Activated effector memory CD4-positive, alpha-beta T cell treated with Interleukin-2 at 50 U/mL for 16 hours (primary cell): ENCODE measurements around the gene CLTA.

ENCODE experiments used
- DNase-seq: peaks from one replicate; pipeline ENCODE4 v3.0.0-alpha.2; 2020

Gene CLTA, protein sequence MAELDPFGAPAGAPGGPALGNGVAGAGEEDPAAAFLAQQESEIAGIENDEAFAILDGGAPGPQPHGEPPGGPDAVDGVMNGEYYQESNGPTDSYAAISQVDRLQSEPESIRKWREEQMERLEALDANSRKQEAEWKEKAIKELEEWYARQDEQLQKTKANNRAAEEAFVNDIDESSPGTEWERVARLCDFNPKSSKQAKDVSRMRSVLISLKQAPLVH

DNA sequence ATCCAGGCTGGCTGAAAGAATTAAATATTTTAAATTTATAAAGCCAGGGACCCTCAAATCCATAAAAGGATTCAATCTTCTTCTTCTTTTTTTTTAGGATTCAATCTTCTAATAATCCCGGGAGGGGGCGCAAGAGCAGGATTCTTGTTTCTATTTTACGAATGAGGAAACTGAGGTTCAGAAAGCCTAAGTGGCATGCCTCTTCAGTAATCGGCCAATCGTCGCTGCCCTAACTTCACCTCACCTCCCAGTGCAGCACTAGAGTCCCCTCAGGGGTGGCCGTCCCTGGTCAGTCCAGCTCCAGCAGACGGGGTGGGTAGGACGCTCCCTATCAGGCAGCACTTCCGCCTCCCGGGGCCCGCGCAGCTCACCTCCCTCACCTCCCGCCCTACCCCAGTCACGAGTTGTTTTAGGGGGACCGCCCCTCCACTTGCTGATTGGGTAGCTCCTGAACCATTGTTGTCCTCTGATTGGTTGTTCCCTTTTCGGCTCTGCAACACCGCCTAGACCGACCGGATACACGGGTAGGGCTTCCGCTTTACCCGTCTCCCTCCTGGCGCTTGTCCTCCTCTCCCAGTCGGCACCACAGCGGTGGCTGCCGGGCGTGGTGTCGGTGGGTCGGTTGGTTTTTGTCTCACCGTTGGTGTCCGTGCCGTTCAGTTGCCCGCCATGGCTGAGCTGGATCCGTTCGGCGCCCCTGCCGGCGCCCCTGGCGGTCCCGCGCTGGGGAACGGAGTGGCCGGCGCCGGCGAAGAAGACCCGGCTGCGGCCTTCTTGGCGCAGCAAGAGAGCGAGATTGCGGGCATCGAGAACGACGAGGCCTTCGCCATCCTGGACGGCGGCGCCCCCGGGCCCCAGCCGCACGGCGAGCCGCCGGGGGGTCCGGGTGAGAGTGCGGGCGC is at the start of gene CLTA:
Gene CLTA, plus strand, starts transcription at position 534 of the 902 bp plus-strand sequence. Its CDS starts 136 bp downstream, at position 670.
- peak; percentile 93 for DNase-seq

DNA sequence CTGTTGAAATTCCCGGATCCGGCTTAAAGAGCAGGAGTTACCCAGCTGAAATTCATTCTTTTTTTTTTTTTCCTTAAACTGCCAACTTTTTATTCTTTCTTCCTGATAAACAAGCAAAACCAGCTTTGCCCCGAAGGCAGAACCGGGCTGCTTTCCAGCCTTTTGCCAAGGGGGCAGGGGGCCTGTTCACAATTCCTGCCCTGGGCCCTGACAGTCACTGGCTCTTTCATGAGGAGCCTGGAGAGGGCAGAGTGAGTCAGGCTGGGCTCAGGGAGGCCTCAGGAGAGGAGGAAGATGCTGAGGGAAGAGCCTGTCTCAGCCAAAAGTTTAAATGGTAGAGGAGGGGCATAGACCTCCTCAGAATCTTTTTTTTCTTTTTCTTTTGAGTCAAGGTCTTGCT is 49.4 kb upstream of the CLTA start:
- no peak for DNase-seq

DNA sequence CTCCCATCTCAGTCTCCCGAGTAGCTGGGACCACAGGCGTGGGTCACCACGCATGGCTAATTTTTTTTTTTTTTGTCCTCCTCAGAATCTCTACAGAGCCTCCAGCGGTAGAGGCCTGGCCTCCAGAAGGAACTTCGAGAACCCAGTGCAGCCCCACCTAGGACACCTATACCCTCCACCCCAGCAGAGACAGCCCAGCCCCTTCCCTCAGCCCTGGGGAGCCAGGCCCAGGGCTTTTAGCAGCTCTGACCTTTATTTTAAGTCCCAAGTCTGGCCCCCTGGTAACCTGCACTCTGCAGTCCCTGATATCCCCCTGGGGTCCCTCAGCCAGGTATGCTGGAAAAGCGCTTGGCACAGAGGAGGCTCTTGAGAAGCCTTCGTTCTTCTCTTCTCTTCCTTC is 49.0 kb upstream of the CLTA start:
- DNase-seq: no peak

DNA sequence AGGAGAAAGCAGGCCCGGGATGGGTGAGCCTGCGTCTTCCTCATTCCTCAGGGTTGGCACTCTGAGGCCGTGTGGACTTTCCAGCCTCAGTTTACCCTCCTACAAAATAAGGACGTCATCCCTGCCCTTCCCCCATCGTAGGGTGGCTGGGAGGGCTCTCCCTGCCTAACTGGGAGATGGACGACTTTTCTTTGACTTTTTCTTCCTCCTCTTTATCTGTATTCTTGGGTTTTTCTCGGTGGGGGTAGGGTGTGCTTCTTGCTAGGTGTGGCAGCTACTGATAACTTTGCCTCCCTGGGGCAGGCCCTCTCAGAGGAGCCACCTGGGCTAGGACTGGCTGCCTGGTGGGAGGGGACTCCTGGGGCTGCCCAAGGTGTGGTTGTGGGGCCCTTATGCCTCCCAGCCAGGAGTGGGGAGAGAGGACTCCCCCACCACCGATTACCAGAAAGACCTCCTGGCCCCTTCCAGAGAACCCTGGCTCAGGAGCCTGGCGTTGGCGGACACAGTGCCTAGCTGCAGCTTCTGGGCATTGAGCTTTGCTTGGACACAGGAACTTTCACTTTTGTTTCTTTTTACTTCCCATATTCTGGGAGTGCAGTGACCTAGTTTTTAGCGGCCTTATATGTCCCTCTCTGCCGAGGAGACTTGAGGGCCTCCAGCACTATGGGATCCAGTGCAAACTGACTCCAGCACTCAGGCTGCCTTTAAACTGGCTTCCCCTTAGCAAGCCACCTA is 48.0 kb upstream of the CLTA start:
- DNase-seq: no peak

DNA sequence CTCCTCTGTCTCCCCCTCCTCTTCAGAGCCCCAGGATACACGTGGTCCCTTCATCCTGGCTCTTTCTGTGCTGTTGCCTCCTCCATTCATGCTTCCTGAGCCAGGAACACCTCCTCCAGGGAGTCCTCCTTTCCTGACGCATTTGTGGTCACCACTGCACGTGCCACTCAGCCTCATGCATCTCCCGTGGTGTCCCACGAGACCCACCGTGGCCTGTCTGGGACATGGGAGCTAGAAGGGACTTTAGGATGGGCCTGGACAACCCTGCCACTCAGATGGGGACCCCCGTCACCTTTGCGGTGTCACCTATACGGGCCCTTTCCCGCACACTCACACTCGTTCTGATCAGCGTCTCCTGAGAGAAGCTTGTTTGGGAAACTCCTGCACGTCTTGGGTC is 47.5 kb upstream of the CLTA start:
- no peak for DNase-seq

DNA sequence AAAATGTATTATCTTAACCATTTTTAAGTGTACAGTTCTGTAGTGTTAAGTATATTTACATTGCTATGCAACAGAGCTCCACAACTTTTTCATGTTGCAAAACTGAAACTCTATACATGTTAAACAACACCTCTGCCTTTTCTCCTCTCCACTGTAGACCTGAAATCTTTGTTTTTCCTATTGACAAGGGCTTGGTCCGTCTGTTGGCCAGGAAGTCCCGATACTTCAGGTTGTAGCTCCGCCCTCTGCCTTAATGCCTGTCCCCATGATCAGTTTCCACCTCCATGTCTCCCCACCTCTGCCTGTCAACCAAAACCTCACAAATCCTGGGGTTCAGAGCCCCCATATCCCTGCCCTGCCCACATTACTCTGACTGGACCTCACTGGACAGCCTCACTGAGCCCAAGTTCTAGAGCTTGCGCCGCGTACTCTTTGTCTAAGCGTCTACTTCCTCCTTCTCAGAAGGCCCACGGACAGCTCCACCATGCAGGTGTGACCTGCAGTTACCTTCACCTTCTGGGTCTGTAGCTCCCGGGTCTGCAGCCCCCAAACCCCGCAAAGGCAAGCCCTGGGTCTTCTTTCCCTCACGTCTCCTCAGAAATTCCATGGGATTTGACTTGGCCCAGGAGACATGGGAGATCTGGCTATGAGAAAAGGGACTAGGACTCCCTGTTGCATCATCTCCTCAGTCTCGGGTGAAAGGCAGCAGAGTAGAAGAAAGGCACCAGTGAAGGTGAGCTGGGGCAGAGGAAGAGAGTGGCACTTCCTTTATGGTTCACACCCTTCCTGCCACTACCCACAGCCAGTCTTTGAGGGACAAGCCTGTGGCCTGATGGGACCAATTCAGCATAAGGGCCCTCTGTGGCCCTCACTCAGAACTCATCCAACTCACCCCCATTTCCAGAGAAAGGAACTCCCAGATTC is 46.1 kb upstream of the CLTA start:
- peak; percentile 27 for DNase-seq

DNA sequence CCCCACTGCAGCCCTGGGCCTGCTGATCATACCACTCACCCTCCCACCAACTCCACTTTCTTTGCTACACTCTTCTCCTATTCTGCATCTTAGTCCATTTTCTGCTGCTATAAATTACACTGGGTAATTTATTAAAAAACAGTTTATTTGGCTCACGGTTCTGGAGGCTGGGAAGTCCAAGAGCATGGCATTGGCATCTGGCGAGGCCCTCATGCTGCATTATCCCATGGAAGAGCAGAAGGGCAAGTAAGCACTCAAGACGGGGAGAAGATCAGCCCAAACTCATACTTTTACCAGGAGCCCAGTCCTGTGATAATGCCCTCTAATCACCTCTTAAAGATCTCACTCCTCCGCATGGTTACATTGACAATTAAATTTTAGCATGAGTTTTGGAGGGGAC is 44.8 kb upstream of the CLTA start:
- DNase-seq: no peak

DNA sequence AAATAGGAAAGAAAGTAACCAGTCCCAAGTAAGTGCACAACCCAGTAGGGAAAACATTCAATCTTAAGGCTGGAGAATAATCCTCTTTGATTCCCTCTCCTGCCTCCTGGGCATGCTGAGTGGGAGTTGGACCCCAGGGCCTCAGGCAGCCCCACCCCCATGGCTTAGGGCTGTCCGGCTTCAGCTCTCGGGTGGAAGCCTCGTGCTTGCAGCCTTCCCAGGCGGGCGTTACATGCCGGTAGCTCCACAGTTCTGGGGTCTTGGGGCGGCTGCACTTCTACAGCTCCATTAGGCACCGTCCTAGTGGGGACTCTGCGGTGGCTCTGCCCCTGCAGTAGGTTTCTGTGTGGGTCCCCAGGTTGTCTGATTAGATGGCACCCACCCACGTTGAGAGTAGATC is 44.1 kb upstream of the CLTA start:
- DNase-seq: no peak

DNA sequence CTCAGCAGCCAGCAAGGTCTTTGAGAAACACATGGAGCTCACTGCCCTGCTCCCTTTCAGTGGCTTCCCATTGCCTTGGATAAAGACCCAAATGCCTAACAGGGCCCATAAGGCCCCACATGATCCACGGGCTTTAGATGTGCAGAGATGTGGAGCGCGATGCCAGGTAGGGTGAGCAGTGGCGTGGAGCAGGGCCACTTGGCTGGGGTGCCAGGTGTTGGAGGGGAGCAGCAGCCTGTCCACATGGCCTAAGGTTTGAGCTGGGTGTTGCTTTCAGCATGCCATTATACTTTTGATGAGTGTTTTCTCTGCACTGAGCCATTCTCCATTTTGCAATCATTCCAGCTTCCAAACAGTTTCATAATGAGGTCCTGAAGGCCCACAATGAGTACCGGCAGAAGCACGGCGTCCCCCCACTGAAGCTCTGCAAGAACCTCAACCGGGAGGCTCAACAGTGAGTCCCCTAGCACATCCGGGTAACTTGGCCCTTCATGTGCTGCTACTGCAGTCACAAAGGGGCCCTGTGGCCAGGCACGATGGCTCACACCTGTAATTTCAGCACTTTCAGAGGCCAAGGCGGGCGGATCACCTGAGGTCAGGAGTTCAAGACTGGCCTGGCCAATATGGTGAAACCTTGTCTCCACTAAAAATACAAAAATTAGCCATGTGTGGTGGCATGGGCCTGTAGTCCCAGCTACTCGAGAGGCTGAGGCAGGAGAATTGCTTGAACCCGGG is 43.1 kb upstream of the CLTA start:
- DNase-seq: no peak

DNA sequence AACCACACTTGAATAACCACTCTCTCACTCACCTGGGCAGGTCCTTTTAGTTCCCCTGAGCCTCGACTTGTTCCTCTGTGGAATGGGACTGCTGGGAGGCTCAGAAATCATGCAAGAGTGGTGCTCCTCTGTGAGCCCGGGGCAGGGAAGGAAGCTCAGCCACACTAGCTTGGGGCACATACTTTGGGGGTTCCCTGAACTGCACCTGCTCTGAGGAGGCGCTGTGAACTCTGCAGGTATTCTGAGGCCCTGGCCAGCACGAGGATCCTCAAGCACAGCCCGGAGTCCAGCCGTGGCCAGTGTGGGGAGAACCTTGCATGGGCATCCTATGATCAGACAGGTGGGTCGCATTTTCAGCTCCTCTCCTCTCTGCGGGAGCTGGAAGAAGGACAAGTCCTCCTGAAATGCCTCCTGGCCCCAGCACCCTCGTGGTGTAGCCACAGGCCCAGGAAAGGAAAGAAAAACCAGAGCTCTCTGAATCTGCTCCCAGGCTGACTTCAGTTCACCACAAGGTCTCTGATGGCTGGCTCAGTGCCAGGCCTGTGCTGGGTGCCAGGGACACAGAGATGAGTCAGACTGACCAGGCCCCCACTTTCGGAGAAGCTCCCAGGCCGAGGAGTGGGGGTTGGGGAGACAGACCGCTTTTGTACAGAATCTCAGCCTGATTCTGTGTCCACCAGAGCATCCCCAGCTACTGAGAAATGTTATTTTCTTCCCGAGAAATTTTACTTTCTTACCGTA is 42.2 kb upstream of the CLTA start:
- DNase-seq: peak; percentile 67

DNA sequence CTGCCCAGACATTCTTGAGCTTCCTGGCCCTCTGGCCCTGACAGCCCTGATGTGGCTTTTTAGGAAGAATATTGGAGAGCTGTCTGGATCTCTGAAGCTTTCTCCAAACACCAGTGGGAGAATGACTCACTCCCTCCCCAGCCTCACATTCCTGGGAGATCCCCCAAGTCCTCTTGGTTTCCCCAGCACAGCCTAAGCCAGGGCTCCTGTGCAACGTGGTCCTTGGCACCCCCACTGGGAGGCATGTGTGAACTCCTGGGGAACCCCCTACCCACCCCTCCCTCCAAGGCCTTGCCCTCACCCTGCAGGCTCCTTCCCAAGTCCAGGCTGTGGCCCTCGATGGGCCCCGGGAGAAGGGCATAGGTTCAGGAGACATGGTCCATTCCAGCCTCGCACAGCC is 41.5 kb upstream of the CLTA start:
- DNase-seq: no peak

DNA sequence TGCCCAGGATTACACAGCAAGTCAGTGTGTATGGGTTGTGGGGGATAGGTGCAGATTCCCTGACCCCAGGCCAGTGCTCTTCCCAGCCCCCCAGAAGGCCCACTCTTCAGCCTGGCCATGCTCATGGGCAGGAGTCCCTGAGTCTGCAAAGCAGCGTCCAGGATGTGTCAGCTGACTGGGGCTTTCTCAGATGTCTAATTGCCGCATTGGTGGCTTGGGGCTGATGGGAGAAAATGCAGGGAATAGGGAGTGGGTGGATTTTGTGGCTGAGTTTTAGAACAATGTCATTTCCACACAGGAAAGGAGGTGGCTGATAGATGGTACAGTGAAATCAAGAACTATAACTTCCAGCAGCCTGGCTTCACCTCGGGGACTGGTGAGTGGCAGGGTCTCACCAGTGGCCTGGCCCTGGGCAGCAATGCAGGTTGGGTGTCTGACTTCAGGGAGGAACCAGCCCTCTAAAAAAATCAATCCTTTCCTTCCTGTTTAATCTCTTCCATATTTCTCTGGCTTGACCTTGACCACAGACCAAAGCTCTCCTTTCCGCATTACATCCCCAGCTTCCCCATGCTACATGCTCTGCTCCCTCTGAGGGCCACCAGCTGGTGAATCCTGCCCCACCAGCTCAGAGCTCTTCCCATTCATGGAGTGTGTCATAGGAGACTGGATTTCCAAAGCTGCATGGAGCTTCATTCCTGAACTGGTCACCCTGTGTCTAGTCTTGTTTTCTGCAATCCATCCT is 40.0 kb upstream of the CLTA start:
- DNase-seq: no peak

DNA sequence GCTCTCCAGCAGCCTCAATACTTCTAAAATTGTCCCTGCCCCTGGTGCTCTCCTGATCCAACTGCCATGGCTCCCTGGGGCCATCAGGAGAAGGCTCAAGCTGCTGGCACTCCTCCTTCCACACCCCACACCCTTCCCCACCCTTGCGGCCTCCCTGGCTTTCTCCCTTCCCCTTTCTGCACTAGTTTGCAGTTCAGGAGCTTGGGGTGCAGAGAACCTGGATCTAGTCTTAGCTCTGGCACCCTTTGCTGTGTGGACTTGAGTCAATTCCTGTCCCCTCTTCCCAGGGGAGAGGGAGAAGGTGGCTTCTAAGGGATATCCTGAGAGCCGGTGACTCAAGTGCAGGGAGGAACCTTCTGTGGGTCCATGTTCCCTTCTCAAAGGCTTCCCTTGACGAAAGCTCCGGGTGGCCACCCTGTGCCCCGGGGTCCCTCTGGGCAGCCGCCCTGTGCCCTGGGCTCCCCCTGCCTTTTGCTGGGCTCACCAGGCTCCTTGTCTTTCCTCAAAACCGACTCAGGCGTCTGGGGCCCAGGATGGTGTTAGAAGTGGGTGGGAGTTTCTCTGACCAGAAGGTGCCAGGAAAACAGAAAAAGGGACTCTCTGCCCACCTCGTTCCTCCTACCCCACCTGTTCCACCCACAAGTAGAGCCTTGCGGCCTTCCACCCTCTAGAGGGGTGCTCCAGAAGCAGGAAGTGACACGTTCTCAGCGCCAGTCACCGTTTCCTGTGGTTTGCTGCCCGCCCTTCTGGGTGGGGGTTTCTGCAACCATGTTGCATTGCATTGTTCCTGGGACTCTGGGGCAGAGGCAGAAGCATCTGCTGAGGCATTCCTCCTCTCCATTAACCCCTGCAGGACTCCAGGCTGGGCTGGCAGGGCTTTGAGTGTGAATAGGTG is 39.2 kb upstream of the CLTA start:
- DNase-seq: peak; percentile 84

DNA sequence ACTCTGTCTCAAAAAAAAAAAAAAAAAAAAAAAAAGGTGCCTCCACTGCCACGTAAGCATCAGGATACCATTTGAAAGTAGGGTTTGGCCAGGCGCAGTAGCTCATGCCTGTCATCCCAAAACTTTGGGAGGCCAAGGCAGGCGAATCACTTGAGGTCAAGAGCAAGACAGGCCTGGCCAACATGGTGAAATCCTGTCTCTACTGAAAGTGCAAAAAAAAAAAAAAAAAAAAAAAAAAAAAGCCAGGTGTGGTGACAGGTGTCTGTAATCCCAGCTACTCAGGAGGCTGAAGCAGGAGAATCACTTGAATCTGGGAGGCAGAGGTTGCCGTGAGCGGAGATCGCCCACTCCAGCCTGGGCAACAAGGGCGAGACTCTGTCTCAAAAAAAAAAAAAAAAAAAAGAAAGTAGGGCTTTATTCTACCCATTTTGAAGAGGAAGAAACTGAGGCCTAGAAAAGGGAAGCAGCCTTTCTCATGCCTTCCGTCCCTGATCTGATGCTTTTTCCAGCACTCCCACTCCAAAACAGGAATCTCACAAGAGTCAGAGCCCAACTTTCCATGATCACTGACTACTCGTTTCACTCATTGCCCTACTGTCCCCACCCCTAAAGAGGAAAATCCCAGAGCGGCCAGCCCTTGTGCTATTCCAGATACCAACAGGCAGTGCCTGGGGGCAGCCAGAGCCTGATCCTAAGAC is 37.8 kb upstream of the CLTA start:
- DNase-seq: no peak

DNA sequence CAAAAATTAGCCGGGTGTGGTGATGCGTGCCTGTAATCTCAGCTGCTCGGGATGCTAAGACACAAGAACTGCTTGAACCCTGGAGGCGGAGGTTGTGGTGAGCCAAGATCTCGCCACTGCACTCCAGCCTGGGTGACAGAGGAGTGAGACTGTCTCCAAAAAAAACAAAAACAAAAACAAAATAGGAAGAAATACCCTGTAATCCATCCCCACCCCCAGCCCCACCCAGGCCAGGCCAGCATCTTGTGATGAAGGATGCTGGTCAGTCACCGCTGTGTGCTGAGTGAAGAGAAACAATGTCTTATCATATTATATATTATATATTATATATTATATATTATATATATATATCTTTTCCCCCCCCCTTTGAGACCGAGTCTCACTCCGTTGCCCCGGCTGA is 37.0 kb upstream of the CLTA start:
- no peak for DNase-seq

DNA sequence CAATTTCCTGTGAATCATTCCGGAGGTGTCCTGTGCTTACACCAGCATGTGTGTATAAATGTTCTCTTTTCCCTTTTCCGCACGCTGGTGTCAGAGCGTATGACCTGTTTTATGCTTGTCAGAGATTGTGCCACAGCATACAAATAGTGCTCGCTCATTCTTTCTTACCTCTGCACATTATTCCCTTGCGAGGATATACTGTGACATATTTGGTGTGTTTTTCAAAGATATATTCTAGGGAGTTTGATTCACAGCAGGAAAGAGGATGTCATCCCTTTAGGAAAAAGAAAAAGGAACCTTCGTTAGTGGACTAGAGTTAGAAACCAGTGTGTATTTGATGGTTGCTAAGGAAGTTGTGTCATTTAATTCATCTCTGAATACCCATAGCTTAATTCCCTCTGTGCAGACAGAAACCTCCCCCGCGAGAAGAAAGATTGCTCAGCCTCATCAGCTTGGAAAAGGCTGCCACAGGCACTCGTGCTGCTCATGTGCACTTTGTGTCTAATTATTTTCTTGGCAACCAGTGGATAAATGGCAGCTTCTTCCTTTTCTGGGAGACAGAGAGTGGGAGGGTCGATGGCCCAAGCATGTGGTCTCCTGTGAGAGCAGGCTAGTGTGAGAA is 36.3 kb upstream of the CLTA start:
- DNase-seq: no peak

DNA sequence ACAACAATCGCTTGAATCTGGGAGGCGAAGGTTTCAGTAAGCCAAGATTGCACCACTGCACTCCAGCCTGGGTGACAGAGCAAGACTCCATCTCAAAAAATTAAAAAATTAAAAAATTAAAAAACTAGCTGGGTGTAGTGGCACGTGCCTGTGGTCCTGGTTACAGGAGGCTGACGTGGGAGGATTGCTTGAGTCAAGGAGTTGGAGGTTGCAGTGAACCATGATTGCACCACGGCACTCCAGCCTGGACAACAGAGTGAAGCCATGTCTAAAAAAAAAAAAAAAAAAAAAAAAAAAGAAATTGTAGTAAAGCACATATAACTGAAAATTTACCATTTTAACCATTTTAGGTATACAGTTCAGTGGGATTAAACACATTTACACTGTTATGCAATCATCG is 34.6 kb upstream of the CLTA start:
- DNase-seq: no peak

DNA sequence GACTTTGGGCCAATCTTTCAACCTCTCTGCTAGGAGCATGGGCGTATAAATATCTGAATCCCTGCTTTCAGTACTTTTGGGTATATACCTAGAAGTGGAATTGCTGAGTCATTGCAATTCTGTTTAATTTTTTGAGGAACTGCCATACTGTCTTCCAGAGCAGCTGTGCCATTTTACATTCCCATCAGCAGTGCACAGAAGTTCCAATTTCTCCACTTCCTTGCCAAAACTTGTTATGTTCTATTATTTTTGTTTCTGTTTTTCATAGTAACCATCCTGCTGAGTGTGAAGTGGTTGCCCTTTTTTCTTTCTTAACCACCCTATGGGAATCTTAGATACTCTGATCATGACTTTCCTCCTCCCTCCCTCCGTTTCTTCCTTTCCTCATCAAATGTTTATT is 32.6 kb upstream of the CLTA start:
- DNase-seq: no peak
